IPS DF 19.7 (cell line): ENCODE measurements around the gene CENATAC.
"Not testable (repeated sequence)": the region's sequence is repeated elsewhere in the genome, so short reads cannot be mapped to it uniquely, and the experiment has no call there.

Experiments used
- DNase-seq: peaks from one replicate; pipeline ENCODE4 v3.0.0-alpha.2; 2013; ENCODE audit warnings: low read depth, low spot score

Gene CENATAC

DNA sequence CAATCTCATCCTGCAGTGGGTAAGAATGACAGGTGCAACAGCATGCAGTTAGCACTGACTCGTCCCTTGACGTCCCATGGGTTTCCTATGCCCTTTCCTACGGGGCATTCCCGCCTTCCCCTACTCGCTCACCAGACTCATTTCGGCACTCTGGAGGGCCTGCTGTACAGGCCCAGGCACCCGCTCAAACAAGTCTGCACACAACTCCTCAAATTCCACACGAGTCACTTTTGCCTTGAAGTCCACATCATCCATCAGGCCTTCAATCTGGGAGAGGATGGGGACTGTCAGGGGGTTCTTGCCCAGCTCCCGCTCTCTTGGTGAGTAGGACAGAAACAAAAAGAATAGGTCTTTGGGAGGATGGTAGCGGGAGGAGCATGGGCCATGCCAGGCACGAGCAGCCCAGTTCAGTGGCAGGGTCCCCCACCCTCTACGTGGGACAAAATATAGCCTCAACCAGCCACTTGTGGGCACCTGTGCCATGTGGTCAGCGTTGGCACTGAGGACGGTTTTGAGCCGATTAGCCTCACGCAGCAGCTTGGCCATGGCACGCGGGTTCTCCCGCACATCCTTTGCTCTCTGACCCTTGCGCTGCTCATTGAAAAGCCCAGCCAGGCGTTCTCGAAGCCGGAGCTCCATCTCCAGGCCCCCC, 54.4 kb downstream of the CENATAC start:
- DNase-seq: no peak

DNA sequence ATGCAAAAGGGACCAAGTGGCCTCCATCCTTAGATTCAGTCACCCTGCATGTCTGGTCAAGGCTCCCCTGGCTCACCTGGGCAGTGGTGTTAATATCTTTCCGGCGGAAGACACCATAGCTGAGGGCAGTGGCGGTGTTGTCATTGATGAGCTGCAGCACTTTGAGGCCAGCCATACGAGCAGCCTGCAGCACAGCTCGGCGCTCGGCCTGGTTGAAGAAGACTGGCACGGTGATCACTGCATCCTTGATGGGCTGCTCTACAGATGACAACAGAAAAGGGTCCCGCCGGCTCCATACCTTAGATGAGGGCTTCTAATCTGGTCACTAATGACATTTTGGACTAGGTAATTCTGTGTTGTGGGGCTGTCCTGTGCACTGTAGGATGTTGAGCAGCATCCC, 56.5 kb downstream of the CENATAC start:
- no peak for DNase-seq

GRCh38 chr11:119055901-119056300, 58.0 kb downstream of the CENATAC start:
- no peak for DNase-seq

GRCh38 chr11:119056421-119056999, 58.6 kb downstream of the CENATAC start:
- no peak for DNase-seq

DNA sequence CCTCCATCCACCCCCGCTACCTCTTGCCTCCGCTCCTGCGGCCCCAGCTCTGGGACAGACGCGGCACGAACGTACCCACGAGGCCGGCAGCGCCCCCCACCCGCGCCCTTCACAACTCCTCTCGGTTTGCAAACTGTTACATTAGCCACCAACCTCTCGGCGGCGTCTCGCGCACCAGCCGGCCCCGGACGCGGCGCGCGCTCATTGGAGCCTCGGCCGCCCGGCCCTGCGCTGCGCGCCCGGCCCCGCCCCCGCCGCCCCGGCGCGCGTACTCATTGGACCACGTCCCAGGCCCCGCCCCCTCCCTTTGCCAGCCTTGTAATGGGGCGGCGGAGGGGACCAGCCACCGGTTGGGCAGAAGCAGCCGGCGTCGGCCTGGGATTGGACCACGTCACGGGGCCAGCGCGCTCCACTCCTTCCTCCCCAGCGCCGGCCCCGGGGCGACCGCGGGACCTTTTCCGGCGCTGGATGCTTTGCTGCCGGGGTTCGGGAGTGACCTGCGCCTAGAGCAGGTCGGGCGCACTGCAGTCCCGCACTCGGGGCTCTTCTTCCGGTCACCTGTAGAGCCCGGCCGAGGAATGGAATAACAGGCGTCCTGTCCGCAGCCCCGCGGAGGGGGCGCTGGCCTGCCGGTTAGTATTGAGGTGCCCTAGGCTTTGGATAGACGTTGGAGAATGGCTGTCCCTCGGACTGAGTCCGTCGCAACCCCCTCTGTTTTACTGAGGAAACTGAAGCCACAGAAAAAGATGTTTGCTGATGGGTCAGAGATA, 59.2 kb downstream of the CENATAC start, which contains the start of gene HYOU1:
Gene HYOU1, minus strand, starts transcription at position 206 of the 770 bp plus-strand sequence. CDS start 1,045 bp downstream, outside the sequence.
- peak; percentile 87 for DNase-seq

DNA sequence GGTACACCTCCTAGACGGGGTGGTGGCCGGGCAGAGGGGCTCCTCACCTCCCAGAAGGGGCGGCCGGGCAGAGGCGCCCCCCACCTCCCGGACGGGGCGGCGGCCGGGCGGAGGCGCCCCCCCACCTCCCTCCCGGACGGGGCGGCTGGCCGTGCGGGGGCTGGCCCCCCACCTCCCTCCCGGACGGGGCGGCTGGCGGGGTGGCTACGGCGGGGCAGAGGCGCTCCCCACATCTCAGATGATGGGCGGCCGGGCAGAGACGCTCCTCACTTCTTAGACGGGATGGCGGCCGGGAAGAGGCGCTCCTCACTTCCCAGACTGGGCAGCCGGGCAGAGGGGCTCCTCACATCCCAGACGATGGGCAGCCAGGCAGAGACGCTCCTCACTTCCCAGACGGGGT, 61.2 kb downstream of the CENATAC start:
- DNase-seq: not testable (repeated sequence)

- no peak for DNase-seq
Observed at GRCh38 chr11:119061256-119061655, 63.3 kb downstream of the CENATAC start.

DNA sequence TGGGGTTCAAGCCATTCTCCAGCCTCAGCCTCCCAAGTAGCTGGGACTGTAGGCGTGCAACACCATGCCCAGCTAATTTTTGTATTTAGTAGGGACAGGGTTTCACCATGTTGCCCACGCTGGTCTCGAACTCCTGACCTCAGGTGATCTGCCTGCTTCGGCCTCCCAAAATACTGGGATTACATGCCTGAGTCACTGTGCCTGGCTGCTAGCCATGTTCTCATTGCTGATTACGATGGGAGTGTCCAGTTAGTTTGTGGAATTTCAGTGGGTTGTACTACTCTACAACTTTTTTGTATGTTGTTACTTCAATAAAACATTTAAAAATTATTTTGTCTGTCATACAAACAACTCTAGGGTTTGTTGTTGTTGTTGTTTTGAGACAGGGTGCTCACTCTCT, 64.8 kb downstream of the CENATAC start:
- DNase-seq: no peak

DNA sequence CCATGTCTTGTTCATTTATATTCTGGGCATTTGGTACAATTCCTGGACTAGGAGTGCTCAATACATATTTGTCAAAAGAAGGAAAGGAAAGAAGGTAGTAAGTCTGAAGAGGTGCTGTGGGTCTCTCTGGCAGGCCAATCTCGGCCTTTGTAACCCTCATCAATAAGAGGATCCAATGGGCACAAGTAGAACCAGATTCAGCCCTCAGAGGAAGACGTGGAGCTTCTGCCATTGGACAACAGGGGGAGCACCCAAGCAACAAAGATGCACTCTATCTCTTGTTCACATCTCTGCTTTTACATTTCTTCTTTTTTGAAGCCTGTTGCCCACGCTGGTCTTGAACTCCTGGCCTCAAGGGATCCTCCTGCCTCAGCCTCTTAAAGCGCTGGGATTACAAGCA, 67.4 kb downstream of the CENATAC start:
- DNase-seq: no peak
